GM21786 (cell line): Measurements from ENCODE around the gene FAM117B.

Experiments
- ATAC-seq: cut with Tn5 transposase; IDR thresholded peaks from one replicate; pipeline ENCODE4 v1.9.1; 2021; ENCODE audit not compliant: unreplicated experiment

FAM117B gene

DNA sequence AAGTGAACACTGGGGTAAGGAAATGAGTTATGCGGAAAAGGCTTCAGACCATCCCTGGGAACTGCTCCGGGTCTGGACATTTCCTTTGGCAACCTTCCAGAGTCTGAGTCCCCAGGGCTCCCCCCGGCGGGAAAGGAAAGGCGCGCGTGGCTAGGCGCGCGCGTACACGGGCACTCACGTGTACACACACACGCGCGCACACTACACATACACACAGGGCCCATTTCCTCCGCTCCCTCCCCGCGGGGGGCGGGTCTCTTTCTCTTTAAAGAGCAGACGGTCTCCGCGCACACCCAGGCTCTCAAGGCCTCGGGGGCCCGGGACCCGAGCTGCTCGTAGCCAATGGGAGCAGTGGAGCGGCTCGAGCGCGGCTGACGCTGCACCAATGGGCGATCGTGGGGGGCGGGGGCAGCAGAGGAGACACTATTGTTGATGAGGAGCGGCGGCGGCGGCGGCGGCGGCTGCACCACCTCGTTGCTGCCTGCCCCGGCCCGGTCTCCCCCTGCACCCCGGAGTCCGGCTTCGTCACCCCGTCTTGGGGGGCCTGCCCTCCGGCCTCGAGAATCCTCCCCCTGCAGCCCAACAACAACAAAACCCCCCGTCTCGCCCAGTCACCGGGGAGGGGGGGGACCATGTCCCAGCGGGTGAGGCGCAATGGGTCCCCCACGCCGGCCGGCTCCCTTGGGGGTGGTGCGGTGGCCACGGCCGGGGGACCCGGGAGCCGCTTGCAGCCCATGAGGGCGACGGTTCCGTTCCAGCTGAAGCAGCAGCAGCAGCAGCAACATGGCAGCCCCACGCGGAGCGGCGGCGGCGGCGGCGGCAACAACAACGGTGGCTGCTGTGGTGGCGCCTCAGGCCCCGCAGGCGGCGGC lies at the start of gene FAM117B:
Gene FAM117B, plus strand, starts transcription at position 414 of the 872 bp plus-strand sequence. Its CDS starts 219 bp downstream, at position 633.
- ATAC-seq, result peak; percentile 86

- ATAC-seq, result peak; percentile 89
These were observed 45.9 kb upstream of the FAM117B start for GRCh38 chr2:202588647-202589581.

- no peak for ATAC-seq
These were observed 45.2 kb upstream of the FAM117B start for GRCh38 chr2:202589582-202589949.

DNA sequence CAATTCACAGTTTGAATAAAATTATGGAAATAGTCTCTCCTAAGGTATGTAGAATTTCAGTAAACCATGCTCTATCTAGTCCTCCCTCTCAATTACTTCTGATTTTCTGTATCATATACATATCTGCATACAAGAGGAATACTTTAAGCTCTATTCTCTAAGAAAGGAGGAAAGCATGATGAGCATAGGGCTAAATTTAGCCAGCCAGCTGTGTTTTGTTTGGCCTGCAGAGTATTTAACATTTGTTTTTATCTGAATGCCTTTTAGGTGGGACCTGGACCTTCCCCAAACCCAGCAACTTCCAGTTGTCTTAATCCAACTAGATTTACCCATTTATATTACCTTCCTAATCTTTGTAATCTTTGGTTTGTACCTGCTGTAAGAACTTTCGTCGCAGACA lies 42.2 kb upstream of the FAM117B start:
- ATAC-seq, result no peak

DNA sequence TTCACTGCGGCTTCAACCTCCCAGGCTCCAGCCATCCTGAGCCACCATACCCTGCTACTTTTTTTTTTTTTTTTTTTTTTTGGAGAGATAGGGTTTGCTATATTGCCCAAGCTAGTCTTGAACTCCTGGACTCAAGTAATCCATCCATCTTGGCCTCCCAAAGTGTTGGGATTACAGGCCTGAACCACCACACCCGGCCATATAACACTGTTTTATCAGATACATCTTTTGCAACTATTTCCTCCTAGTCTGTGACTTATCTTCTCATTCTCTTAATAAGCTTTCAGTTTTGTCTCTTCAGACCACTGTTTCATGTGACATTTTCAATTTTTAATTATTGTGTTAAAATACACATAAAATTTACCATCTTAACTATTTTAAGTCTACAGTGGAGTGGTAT lies 35.7 kb upstream of the FAM117B start:
- no peak for ATAC-seq

DNA sequence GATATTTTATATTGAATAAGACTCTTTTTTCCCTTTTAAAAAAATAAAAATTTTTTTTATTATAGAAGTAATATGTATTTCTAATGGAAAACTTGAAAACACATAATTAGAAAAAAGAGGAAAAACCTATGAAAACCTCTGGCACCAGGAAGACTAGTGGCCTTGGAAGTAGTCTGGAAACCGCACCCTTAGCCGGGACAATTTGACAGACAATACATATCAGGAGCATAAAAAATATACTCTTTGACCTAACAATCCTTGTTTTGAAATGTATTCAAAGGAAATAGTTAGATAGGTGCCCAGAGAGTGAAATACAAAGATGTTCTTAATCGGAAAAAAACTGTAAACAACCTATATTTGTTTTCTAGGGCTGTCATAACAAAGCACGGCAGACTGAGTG lies 34.9 kb upstream of the FAM117B start:
- no peak for ATAC-seq

DNA sequence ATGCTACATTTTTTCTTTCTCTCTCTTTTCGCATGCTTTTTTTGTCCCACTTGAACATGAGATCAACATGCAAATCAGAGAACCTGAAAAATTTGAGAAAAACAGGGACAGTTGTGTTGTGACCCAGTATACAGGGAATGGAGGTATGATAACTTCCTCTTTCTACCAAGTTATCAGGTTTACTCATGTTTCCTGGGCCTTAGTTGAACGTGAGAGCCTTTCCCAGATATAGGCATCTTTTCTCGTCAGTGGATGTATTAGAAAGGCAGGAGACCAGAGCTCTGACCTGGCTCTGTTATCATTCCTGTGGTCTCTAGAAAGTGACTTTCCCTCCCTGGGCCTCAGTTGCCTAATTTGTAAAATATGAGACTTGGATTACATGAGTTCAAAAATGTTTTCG lies 30.1 kb upstream of the FAM117B start:
- ATAC-seq, result no peak

GRCh38 chr2:202605174-202605573 lies 29.6 kb upstream of the FAM117B start:
- ATAC-seq, result no peak

GRCh38 chr2:202608142-202608852 lies 26.5 kb upstream of the FAM117B start:
- no peak for ATAC-seq

GRCh38 chr2:202609381-202610145 lies 25.2 kb upstream of the FAM117B start:
- peak; percentile 93 for ATAC-seq

DNA sequence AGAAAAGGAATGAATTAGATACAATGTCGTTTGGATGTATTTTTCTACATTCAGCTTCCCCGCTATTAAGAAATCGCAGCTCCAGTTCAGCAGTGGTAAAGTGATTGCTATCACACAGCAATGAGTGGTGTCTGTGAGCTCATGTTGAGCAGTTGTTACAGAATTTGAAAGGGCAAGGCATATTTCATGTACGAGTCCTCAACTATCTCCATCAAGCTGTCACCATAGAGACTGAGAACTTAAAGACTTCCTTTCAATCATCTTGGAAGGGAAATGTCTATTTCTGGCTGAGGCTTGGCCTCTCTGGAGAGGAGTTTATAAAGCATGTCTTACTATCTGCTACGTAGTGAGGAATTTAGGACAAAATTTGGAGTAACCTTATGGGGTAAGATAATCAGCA lies 24.4 kb upstream of the FAM117B start:
- ATAC-seq, result no peak

- no peak for ATAC-seq
These were observed 22.6 kb upstream of the FAM117B start for GRCh38 chr2:202612145-202612544.

- ATAC-seq, result no peak
These were observed 21.3 kb upstream of the FAM117B start for GRCh38 chr2:202613479-202613878.

DNA sequence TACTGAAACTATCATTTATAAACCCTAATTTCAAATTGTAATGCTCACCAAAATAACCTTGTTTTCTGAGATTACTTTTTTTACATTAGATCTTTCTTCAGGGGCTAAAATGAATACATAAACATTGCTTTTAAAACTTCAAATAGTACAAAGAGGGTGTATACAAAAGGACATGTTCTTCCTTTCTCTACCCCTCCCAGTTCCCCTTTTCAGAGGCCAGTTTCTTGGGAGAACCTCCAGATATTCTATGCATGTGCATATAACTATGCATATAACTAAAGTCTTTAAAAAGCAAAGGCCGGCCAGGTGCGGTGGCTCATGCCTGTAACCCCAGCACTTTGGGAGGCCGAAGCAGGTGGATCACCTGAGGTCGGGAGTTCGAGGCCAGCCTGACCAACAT lies 10.6 kb upstream of the FAM117B start:
- no peak for ATAC-seq

DNA sequence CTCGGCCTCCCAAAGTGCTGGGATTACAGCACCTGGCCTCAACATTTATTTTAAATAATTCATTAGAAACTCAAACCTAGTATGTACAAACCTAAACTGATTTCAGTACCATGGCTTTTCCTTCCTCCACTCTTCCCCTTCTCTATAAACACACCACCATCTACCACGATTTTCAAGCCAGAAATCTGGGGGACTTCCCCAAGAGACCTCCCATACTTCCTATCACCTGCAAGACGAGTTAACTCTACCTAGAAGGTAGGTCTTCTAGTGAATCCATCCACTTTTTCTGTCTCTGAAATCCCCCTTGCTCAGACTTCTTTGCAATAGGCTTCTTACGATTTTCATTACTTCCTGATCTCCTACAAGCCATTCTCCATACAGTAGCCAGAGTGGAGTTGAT lies 7.7 kb upstream of the FAM117B start:
- ATAC-seq, result no peak

DNA sequence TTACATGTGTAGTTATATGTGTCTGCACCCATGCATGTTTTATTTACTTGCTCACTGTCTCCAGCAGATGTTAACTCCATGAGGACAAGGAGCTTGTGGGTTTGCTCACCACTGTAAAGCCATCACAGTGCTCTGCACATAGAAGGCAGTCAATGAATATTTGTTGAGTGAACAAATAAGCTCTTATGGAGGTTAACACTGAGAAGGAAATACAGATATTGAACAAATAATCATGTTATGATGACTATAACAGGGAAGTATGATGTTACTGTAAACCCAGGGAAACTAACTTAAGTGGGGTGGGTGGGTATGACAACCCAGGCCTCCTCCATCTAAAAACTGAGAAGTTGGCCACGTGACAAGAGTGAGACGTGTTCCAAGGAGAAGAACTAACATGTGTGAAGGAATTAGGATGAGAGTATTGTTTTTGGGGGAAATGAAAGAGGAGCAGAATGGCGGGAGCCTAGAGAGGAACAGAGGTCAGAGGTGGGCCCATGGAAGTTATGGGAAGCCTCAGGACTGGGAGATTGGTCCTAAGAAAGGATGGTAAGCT lies 6.0 kb upstream of the FAM117B start:
- ATAC-seq, result no peak

- ATAC-seq, result no peak
These were observed 2.0 kb upstream of the FAM117B start for GRCh38 chr2:202632682-202633290.

GRCh38 chr2:202633470-202633869 lies 1.3 kb upstream of the FAM117B start:
- ATAC-seq, result no peak

DNA sequence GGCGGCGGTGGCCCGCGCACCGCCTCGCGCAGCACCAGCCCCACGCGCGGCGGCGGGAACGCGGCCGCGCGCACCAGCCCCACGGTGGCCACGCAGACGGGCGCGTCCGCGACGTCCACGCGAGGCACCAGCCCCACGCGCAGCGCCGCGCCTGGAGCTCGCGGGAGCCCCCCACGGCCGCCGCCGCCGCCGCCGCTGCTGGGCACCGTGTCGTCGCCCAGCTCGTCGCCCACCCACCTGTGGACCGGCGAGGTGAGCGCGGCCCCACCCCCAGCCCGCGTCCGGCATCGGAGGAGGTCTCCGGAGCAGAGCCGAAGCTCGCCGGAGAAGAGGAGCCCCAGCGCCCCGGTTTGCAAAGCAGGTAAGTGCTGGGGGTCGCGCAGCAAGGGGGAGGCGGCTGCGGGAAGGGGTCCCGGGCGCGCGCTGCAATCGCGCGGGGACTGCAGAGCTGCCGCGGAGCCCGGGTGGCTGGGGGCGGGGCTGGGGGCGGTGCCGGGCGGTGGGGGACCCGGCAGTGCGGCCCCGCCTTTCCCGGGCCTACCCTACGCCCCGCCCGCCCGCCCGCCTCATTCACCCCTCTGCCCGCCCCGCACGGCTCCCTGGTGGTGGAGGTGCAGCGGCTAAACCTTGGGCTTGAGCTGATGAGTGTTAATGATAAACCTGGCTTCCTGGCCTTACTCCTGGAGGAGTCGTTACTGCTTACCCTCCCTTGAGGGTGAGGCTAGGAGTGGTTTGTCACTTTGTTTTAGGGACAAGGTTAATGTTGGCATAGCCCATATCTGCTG lies 851 bp downstream of the FAM117B start:
- ATAC-seq, result peak; percentile 54
